ENCODE results near the gene TACC2. TPM values are rescaled to one million over a fixed set of nuclear protein-coding genes. Genes with fewer than 3 reads are reported as not detected.

TACC2 gene
- total RNA-seq, 1 experiment from 2014 or later: 15.8 TPM

GRCh38 chr10:122112021-122112616 is 123.2 kb downstream of the TACC2 start:
- ChIA-PET POLR2A (ENCODE audit: unreplicated experiment) (no interaction called here), CTCF (interaction anchor here (0.6 to 1.0 kb wide), 2 partner anchors 19 to 52 kb away, joined by 4 read pairs; no protein-coding TSS in a partner anchor)
- Histone ChIP-seq H3K27ac (peak overlapping the region; percentile 83), H3K9me2 (ENCODE audit: insufficient read depth) (no peaks in the 10 kb centered on the region), H3K4me3 (peak overlapping the region; percentile 88; the same call in 1 of the 2 replicates), H4K20me1 (ENCODE audit: insufficient read depth) (no peaks in the 10 kb centered on the region; the same call in 1 of the 2 replicates), H3K4me2 (peak overlapping the region; percentile 75), H3K79me2 (ENCODE audit: low read depth) (peaks cover 27% of the 10 kb centered on the region), H2AFZ (peak overlapping the region; percentile 58; the same call in 1 of the 2 replicates), H3K4me1 (replicated peaks; ENCODE audit: insufficient read depth) (peaks cover 8% of the 10 kb centered on the region), H3K9me3 (ENCODE audit: insufficient read depth, low read depth) (no peaks in the 10 kb centered on the region), H3K27me3 (ENCODE audit: insufficient read depth, low read depth) (no peaks in the 10 kb centered on the region), H3K36me3 (ENCODE audit: low read depth) (no peaks in the 10 kb centered on the region), H3F3A (ENCODE audit: insufficient read depth, low read depth) (0 out of 2 replicates have a peak, but pooled peaks cover 7% of the 10 kb centered on the region)
- intact Hi-C loops (cut with micrococcal nuclease; ENCODE audit: unreplicated experiment): loop anchor here (1.0 to 5.0 kb wide), 4 partner anchors 29 to 185 kb away; partner anchors contain the start of genes ATE1 and NSMCE4A
- DNase-seq: no peak
- no peak for TF ChIP-seq CTCF (conservative IDR thresholded peaks at IDR 0.05)
- BruUV-seq (replicated peaks): no TSS peak

- POLR2A ChIA-PET (ENCODE audit: unreplicated experiment): interaction anchor here (0.7 kb wide), 1 partner anchor 56 kb away, joined by 4 read pairs; no protein-coding TSS in a partner anchor
These were observed 123.7 kb downstream of the TACC2 start for GRCh38 chr10:122112625-122113160.

More at GRCh38 chr10:122112625-122113160, 123.7 kb downstream of the TACC2 start:
- BruUV-seq (replicated peaks): no TSS peak
- TF ChIP-seq EZH2 (IDR thresholded peaks at IDR 0.05; ENCODE audit: low read depth) (no peak), CTCF (conservative IDR thresholded peaks at IDR 0.05) (no peak)
- intact Hi-C loops (cut with micrococcal nuclease; ENCODE audit: unreplicated experiment): loop anchor here (1.0 to 5.0 kb wide), 5 partner anchors 28 to 185 kb away; partner anchors contain the start of genes ATE1 and NSMCE4A
- Histone ChIP-seq H3K4me1 (replicated peaks; ENCODE audit: insufficient read depth) (peaks cover 8% of the 10 kb centered on the region), H3K4me3 (peak overlapping the region; percentile 88), H3K9me2 (ENCODE audit: insufficient read depth) (no peaks in the 10 kb centered on the region), H3K9me3 (ENCODE audit: insufficient read depth, low read depth) (no peaks in the 10 kb centered on the region), H3K4me2 (peak overlapping the region; percentile 75), H2AFZ (peak overlapping the region; percentile 82), H3K27ac (peak overlapping the region; percentile 90), H3K79me2 (ENCODE audit: low read depth) (peaks cover 27% of the 10 kb centered on the region), H3F3A (ENCODE audit: insufficient read depth, low read depth) (0 out of 2 replicates have a peak, but pooled peaks cover 7% of the 10 kb centered on the region), H3K27me3 (ENCODE audit: insufficient read depth, low read depth) (no peaks in the 10 kb centered on the region), H3K36me3 (ENCODE audit: low read depth) (no peaks in the 10 kb centered on the region), H4K20me1 (ENCODE audit: insufficient read depth) (no peaks in the 10 kb centered on the region; the same call in 1 of the 2 replicates)
- CTCF ChIA-PET: interaction anchor here (0.6 to 1.0 kb wide), 4 partner anchors 20 to 61 kb away, joined by 3 to 4 read pairs (median 4); no protein-coding TSS in a partner anchor
- DNase-seq: peak; percentile 85 to 87
